Erythroblast (primary cell): ENCODE results near the gene MMP12.

Experiments used
- GATA1 ChIP-seq: IDR thresholded peaks from 2 replicates; pipeline ENCODE4 v1.6.1; 2011; ENCODE audit warnings: low read depth, mild to moderate bottlenecking, control low read depth, low read length, moderate library complexity
- POLR2A ChIP-seq: IDR thresholded peaks from 2 replicates; pipeline ENCODE4 v1.6.1; 2011; ENCODE audit warnings: mild to moderate bottlenecking, low read length

GRCh38 chr11:102849311-102849710, 25.5 kb downstream of the MMP12 start:
- TF ChIP-seq POLR2A (no peak), GATA1 (no peak)
